ENCODE results near the gene SH3D21. TPM values are rescaled to one million over a fixed set of nuclear protein-coding genes. Genes with fewer than 3 reads are reported as not detected.

The SH3D21 gene
- total and polyA plus RNA-seq, 2 donors: 1.3 to 6.0 TPM

DNA sequence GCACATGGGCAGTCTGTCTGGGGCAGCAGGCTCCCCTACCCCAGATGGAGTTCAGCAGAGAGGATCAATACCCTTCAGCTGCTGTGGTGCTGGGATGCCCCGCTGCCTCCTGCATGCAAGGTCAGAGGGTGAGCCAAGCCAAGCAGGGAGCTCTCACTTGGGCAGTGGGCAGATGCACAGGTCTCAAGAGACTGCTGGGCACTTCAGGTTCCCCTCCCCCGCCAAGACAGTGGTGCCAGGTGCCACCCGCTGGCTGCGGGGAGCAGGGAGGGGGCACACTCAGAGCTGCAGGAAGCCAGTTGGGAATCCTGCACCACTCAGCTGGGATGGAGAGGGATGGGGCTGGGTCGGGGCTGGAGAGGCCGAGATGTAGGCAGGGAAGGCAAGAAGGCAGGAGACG, 33.0 kb downstream of the SH3D21 start:
- DNase-seq (ENCODE audit: low read depth in 6 of 9, low spot score in 9 of 9): no peak
- no peaks in the 10 kb centered on the region for H3K4me1 ChIP-seq (ENCODE audit: control insufficient read depth in 2 of 2, insufficient read depth in 2 of 2, low read length in 2 of 2)
- H3K4me3 ChIP-seq (ENCODE audit: low read length in 2 of 2): no peak overlapping the region
- no peaks in the 10 kb centered on the region for H3K9me3 ChIP-seq (ENCODE audit: control insufficient read depth in 2 of 2, insufficient read depth in 1 of 2, low read length in 1 of 2)
- H3K27me3 ChIP-seq (ENCODE audit: control insufficient read depth in 2 of 2, insufficient read depth in 1 of 2, low read length in 1 of 2): no peaks in the 10 kb centered on the region
- WGBS: 93% methylated on average over 7 of the region's 7 CpGs
- H3K27ac ChIP-seq (ENCODE audit: low read depth in 1 of 2, low read length in 1 of 2): no peak overlapping the region
- peaks cover 7 to 30% of the 10 kb centered on the region in 2 donors for H3K36me3 ChIP-seq (ENCODE audit: control insufficient read depth in 2 of 2, insufficient read depth in 2 of 2, low read length in 1 of 2)

- WGBS: 95% methylated on average over 9 of the region's 9 CpGs
- Histone ChIP-seq H3K27ac (ENCODE audit: low read depth in 1 of 2, low read length in 1 of 2) (no peak overlapping the region), H3K36me3 (ENCODE audit: control insufficient read depth in 2 of 2, insufficient read depth in 2 of 2, low read length in 1 of 2) (peaks cover 9 to 33% of the 10 kb centered on the region in 2 donors), H3K4me1 (ENCODE audit: control insufficient read depth in 2 of 2, insufficient read depth in 2 of 2, low read length in 2 of 2) (no peaks in the 10 kb centered on the region), H3K4me3 (ENCODE audit: low read length in 2 of 2) (no peak overlapping the region), H3K27me3 (ENCODE audit: control insufficient read depth in 2 of 2, insufficient read depth in 1 of 2, low read length in 1 of 2) (no peaks in the 10 kb centered on the region), H3K9me3 (ENCODE audit: control insufficient read depth in 2 of 2, insufficient read depth in 1 of 2, low read length in 1 of 2) (no peaks in the 10 kb centered on the region)
- DNase-seq (ENCODE audit: low read depth in 6 of 9, low spot score in 9 of 9): no peak
These were observed 33.4 kb downstream of the SH3D21 start for GRCh38 chr1:36339615-36340014.

DNA sequence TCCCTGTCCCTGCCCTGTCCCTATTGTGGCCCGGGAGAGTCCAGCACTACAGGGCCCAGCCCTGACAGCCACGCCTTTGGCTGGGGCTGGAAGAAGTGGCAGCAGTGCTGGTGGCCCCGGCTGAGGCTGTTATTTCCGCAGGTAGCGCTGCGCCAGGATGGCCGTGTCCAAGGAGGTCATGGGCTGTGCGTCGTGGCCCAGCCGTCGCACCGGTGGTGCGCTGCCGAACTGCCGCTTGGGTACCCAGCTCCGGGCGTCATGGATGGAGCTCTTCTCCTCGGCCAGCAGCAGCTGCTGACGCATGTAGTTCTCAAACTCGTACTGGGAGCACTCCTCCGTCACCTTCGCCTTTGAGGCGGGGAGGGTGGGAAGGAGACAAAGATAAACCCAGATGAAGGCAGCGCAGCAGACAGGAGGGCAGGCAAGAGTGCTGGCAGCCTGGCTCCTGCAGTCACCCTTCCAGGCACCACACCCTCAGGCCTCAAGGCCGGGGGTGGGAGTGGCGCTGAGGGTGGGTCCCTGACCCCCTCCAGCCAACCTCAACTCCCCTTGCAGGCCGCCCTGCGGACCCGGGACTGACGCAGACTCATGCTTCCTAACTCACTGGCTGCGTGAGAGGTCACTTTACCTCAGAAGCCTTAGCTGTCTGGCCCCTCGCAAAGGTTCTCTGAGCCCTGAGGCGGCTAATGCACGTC, 35.6 kb downstream of the SH3D21 start:
- H3K4me1 ChIP-seq (ENCODE audit: control insufficient read depth in 2 of 2, insufficient read depth in 2 of 2, low read length in 2 of 2): no peaks in the 10 kb centered on the region
- no peak overlapping the region for H3K4me3 ChIP-seq (ENCODE audit: low read length in 2 of 2)
- 98% methylated on average over 34 of the region's 34 CpGs for WGBS
- no peaks in the 10 kb centered on the region for H3K27me3 ChIP-seq (ENCODE audit: control insufficient read depth in 2 of 2, insufficient read depth in 1 of 2, low read length in 1 of 2)
- H3K9me3 ChIP-seq (ENCODE audit: control insufficient read depth in 2 of 2, insufficient read depth in 1 of 2, low read length in 1 of 2): no peaks in the 10 kb centered on the region
- H3K36me3 ChIP-seq (ENCODE audit: control insufficient read depth in 2 of 2, insufficient read depth in 2 of 2, low read length in 1 of 2): peaks cover 23 to 41% of the 10 kb centered on the region in 2 donors
- no peak overlapping the region for H3K27ac ChIP-seq (ENCODE audit: low read depth in 1 of 2, low read length in 1 of 2)
- no peak for DNase-seq (ENCODE audit: low read depth in 6 of 9, low spot score in 9 of 9)

- H3K9me3 ChIP-seq (ENCODE audit: control insufficient read depth in 2 of 2, insufficient read depth in 1 of 2, low read length in 1 of 2): no peaks in the 10 kb centered on the region
- no peak overlapping the region for H3K27ac ChIP-seq (ENCODE audit: low read depth in 1 of 2, low read length in 1 of 2)
- H3K4me3 ChIP-seq (ENCODE audit: low read length in 2 of 2): no peak overlapping the region
- H3K4me1 ChIP-seq (ENCODE audit: control insufficient read depth in 2 of 2, insufficient read depth in 2 of 2, low read length in 2 of 2): no peaks in the 10 kb centered on the region
- peaks cover 25 to 47% of the 10 kb centered on the region in 2 donors for H3K36me3 ChIP-seq (ENCODE audit: control insufficient read depth in 2 of 2, insufficient read depth in 2 of 2, low read length in 1 of 2)
- H3K27me3 ChIP-seq (ENCODE audit: control insufficient read depth in 2 of 2, insufficient read depth in 1 of 2, low read length in 1 of 2): no peaks in the 10 kb centered on the region
- DNase-seq (ENCODE audit: low read depth in 6 of 9, low spot score in 9 of 9): peak in 3 of 9 donors; percentile 20 to 64 (median 60)
- WGBS: 90% methylated on average over 10 of the region's 10 CpGs
These were observed 36.4 kb downstream of the SH3D21 start for GRCh38 chr1:36342426-36343185.

DNA sequence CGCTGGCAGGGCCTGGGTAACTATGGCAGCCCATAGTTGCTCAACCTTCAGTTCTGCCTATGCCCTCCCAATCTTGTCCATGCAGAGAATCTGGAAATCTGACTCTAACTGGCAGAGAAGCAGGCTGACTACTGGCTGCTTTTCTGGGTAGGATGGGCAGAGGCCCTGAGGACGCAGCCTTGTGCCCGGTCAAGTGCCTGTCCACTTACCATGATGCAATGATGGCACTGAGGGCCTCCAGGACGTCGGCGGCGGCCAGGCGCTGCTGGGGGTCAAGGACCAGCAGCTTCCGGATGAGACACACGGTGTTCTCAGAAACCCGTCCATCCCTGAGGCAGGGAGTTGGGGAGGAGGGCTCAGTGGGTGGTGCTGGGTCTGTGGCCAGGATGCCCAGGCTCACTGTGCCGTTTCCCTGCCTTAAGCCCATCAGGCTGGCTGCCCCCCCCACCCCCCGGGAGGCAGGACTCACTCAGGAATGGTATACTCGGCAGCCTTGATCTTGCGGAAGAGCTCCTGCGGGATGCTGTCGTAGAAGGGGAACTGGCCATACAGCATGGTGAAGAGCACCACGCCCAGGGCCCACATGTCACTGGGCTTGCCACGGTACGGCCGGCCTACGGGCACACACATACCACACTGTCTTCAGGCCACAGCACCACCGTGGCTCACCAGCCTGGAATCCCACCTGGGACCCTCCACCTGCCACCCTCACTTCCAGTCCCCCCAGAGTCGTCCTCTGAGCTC, 37.7 kb downstream of the SH3D21 start:
- Histone ChIP-seq H3K9me3 (ENCODE audit: control insufficient read depth in 2 of 2, insufficient read depth in 1 of 2, low read length in 1 of 2) (no peaks in the 10 kb centered on the region), H3K36me3 (ENCODE audit: control insufficient read depth in 2 of 2, insufficient read depth in 2 of 2, low read length in 1 of 2) (peaks cover 35 to 56% of the 10 kb centered on the region in 2 donors), H3K27me3 (ENCODE audit: control insufficient read depth in 2 of 2, insufficient read depth in 1 of 2, low read length in 1 of 2) (no peaks in the 10 kb centered on the region), H3K4me1 (ENCODE audit: control insufficient read depth in 2 of 2, insufficient read depth in 2 of 2, low read length in 2 of 2) (no peaks in the 10 kb centered on the region), H3K27ac (ENCODE audit: low read depth in 1 of 2, low read length in 1 of 2) (no peak overlapping the region), H3K4me3 (ENCODE audit: low read length in 2 of 2) (no peak overlapping the region)
- 98% methylated on average over 24 of the region's 24 CpGs for WGBS
- no peak for DNase-seq (ENCODE audit: low read depth in 6 of 9, low spot score in 9 of 9)

GRCh38 chr1:36344395-36344680, 38.2 kb downstream of the SH3D21 start:
- no peaks in the 10 kb centered on the region for H3K4me1 ChIP-seq (ENCODE audit: control insufficient read depth in 2 of 2, insufficient read depth in 2 of 2, low read length in 2 of 2)
- WGBS: 92% methylated on average over 8 of the region's 8 CpGs
- H3K27ac ChIP-seq (ENCODE audit: low read depth in 1 of 2, low read length in 1 of 2): no peak overlapping the region

DNA sequence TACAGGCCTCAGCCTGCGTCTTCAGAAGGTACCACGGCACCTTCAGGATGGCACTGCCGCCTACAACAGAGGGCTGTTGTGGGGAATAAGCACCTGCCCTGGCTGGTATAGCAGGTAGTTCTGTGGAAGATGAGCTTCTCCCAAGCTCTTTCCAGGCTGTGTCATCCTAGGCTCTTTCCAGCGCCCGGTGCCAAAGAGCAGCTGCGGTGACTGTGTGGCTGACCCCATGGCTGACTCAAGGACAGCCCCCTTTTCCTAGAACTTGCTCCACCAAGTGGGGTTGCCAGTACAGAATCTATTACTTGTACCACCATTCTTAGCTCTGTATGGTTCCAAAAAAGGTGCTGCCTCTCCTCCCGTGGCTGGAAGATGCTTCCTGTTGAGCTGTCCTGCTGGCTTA, 39.2 kb downstream of the SH3D21 start:
- H3K27ac ChIP-seq (ENCODE audit: low read depth in 1 of 2, low read length in 1 of 2): no peak overlapping the region
- no peak overlapping the region for H3K4me3 ChIP-seq (ENCODE audit: low read length in 2 of 2)
- H3K9me3 ChIP-seq (ENCODE audit: control insufficient read depth in 2 of 2, insufficient read depth in 1 of 2, low read length in 1 of 2): no peaks in the 10 kb centered on the region
- peaks cover 0 to 7% of the 10 kb centered on the region in 2 donors for H3K4me1 ChIP-seq (ENCODE audit: control insufficient read depth in 2 of 2, insufficient read depth in 2 of 2, low read length in 2 of 2)
- peaks cover 36 to 59% of the 10 kb centered on the region in 2 donors for H3K36me3 ChIP-seq (ENCODE audit: control insufficient read depth in 2 of 2, insufficient read depth in 2 of 2, low read length in 1 of 2)
- H3K27me3 ChIP-seq (ENCODE audit: control insufficient read depth in 2 of 2, insufficient read depth in 1 of 2, low read length in 1 of 2): no peaks in the 10 kb centered on the region
- no peak for DNase-seq (ENCODE audit: low read depth in 6 of 9, low spot score in 9 of 9)
- WGBS: 97% methylated on average over 7 of the region's 7 CpGs

More at GRCh38 chr1:36344395-36344680, 38.2 kb downstream of the SH3D21 start:
- no peak for DNase-seq (ENCODE audit: low read depth in 6 of 9, low spot score in 9 of 9)
- no peaks in the 10 kb centered on the region for H3K9me3 ChIP-seq (ENCODE audit: control insufficient read depth in 2 of 2, insufficient read depth in 1 of 2, low read length in 1 of 2)
- no peak overlapping the region for H3K4me3 ChIP-seq (ENCODE audit: low read length in 2 of 2)
- H3K27me3 ChIP-seq (ENCODE audit: control insufficient read depth in 2 of 2, insufficient read depth in 1 of 2, low read length in 1 of 2): no peaks in the 10 kb centered on the region
- H3K36me3 ChIP-seq (ENCODE audit: control insufficient read depth in 2 of 2, insufficient read depth in 2 of 2, low read length in 1 of 2): peaks cover 35 to 59% of the 10 kb centered on the region in 2 donors

DNA sequence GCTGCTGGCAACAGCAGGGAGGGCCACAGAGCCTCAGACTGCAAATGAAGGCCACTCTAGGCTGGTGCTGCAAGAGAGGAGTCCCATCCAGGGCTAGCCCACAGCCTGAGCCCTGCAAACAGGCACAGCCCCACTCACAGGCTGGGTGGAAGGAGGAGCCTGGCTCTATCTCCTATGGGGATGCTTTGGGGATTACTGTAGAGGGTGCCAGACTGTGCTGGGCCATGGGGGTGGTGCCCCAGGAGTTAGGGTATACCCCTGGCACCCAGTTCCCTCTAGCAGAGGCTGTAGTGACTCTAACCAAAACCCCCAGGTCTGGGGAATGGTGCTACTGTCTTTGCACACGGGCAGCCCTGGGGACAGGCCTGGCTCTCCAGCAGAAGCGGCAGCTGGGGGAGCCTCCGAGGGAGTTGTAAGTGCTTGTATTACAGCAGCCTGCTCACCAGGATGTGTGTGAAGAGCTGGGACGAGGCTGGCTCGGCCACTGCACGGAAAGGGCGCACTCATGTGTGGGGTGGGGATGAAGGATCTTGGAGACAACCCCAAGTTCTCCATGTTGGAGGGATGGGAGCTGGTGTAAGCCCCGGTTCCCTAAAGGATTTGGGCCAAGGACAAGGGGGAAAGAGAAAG, 40.7 kb downstream of the SH3D21 start:
- Histone ChIP-seq H3K4me3 (ENCODE audit: low read length in 2 of 2) (no peak overlapping the region), H3K9me3 (ENCODE audit: control insufficient read depth in 2 of 2, insufficient read depth in 1 of 2, low read length in 1 of 2) (no peaks in the 10 kb centered on the region), H3K4me1 (ENCODE audit: control insufficient read depth in 2 of 2, insufficient read depth in 2 of 2, low read length in 2 of 2) (peaks cover 0 to 12% of the 10 kb centered on the region in 2 donors), H3K36me3 (ENCODE audit: control insufficient read depth in 2 of 2, insufficient read depth in 2 of 2, low read length in 1 of 2) (peaks cover 36 to 46% of the 10 kb centered on the region in 2 donors), H3K27me3 (ENCODE audit: control insufficient read depth in 2 of 2, insufficient read depth in 1 of 2, low read length in 1 of 2) (no peaks in the 10 kb centered on the region), H3K27ac (ENCODE audit: low read depth in 1 of 2, low read length in 1 of 2) (no peak overlapping the region)
- no peak for DNase-seq (ENCODE audit: low read depth in 6 of 9, low spot score in 9 of 9)
- WGBS: 99% methylated on average over 8 of the region's 8 CpGs

Data from thymus (tissue), 11 donors.